IMR-90 (cell line): ENCODE measurements around the gene BMERB1. TPM values are rescaled to one million over a fixed set of nuclear protein-coding genes. Genes with fewer than 3 reads are reported as not detected.

Source experiments
- ATAC-seq: fragments of 200-7000 bp; cut with Tn5 transposase; 2 replicates; pipeline ENCODE4 v1.9.1; 2020; ENCODE audit warnings: low read depth, mild to moderate bottlenecking, moderate library complexity
- BruUV-seq: library from RNA; stranded (reverse); fragments of 400-500 nt; replicated peaks from 2 replicates; lab custom pipeline; 2021; lab: Mats Ljungman, UMichigan
- CTCF ChIA-PET: fragments of 300-600 bp; formaldehyde crosslinking; extraction: SDS; loops from one replicate; lab custom pipeline; 2021; ENCODE audit warnings: antibody characterized with exemption; lab: Yijun Ruan, JAX
- POLR2A ChIA-PET: fragments of 300-600 bp; sonication (Branson Sonifier 250); formaldehyde crosslinking; loops from one replicate; lab custom pipeline; 2022; ENCODE audit warnings: antibody characterized with exemption; ENCODE audit not compliant: unreplicated experiment; lab: Charles Lee
- DNase-seq: peaks from one replicate; pipeline ENCODE4 v3.0.0; 2013
- H2AFZ ChIP-seq: replicated peaks from 2 replicates; pipeline ENCODE3; 2013; ENCODE audit warnings: low read length, mild to moderate bottlenecking; ENCODE audit not compliant: poor library complexity
- H2AK5ac ChIP-seq: 2 replicates; pipeline ENCODE4 v1.6.1; 2013; ENCODE audit warnings: low read depth, low read length, inconsistent platforms
- H2AK9ac ChIP-seq: replicated peaks from 2 replicates; pipeline ENCODE3; 2013; ENCODE audit warnings: mild to moderate bottlenecking, low read depth, low read length, moderate library complexity; ENCODE audit not compliant: poor library complexity
- H2BK120ac ChIP-seq: 2 replicates; pipeline ENCODE4 v1.6.1; 2013; ENCODE audit warnings: low read depth, low read length, inconsistent platforms
- H2BK15ac ChIP-seq: 3 replicates; pipeline ENCODE4 v1.6.1; 2013; ENCODE audit warnings: low read depth, low read length, inconsistent platforms
- H2BK20ac ChIP-seq: 2 replicates; pipeline ENCODE4 v1.6.1; 2013; ENCODE audit warnings: low read depth, mild to moderate bottlenecking, inconsistent platforms, low read length, moderate library complexity
- H2BK5ac ChIP-seq: 2 replicates; pipeline ENCODE4 v1.6.1; 2013; ENCODE audit warnings: mild to moderate bottlenecking, low read depth, low read length, inconsistent platforms; ENCODE audit not compliant: poor library complexity, severe bottlenecking
- H3K14ac ChIP-seq: replicated peaks from 2 replicates; pipeline ENCODE4 v1.6.1; 2013; ENCODE audit warnings: low read depth, low read length, inconsistent platforms
- H3K18ac ChIP-seq: 2 replicates; pipeline ENCODE4 v1.6.1; 2013; ENCODE audit warnings: low read depth, low read length, control low read depth
- H3K23ac ChIP-seq: 2 replicates; pipeline ENCODE4 v1.6.1; 2013; ENCODE audit warnings: low read depth, low read length, inconsistent platforms
- H3K27ac ChIP-seq: 2 replicates; pipeline ENCODE4 v1.5.1; 2013; ENCODE audit warnings: mild to moderate bottlenecking, control low read depth, low read length; ENCODE audit not compliant: insufficient read depth
- H3K27me3 ChIP-seq: 2 replicates; pipeline ENCODE4 v1.6.1; 2013; ENCODE audit warnings: low read length; ENCODE audit not compliant: control insufficient read depth, insufficient read depth
- H3K36me3 ChIP-seq: 2 replicates; pipeline ENCODE4 v1.6.1; 2013; ENCODE audit warnings: low read length, mixed read lengths; ENCODE audit not compliant: control insufficient read depth, insufficient read depth
- H3K4ac ChIP-seq: 2 replicates; pipeline ENCODE4 v1.6.1; 2013; ENCODE audit warnings: low read depth, low read length, inconsistent platforms
- H3K4me1 ChIP-seq: 2 replicates; pipeline ENCODE4 v1.6.1; 2013; ENCODE audit warnings: low read length, mixed read lengths; ENCODE audit not compliant: control insufficient read depth, insufficient read depth
- H3K4me2 ChIP-seq: 2 replicates; pipeline ENCODE4 v1.6.1; 2013; ENCODE audit warnings: low read depth, mild to moderate bottlenecking, control low read depth, low read length, moderate library complexity
- H3K4me3 ChIP-seq: 2 replicates; pipeline ENCODE4 v1.5.1; 2013; ENCODE audit warnings: low read depth, mild to moderate bottlenecking, control low read depth, low read length, moderate library complexity; ENCODE audit not compliant: insufficient read depth
- H3K56ac ChIP-seq: 2 replicates; pipeline ENCODE4 v1.6.1; 2013; ENCODE audit warnings: low read length, inconsistent platforms; ENCODE audit not compliant: insufficient read depth; ENCODE audit errors: extremely low read depth
- H3K79me1 ChIP-seq, 2 experiments: 2 replicates each; pipeline ENCODE4 v1.6.1; 2013; ENCODE audit warnings: low read length in 2 of 2, inconsistent platforms in 1 of 2, low read depth in 1 of 2
- H3K9ac ChIP-seq: 2 replicates; pipeline ENCODE4 v1.6.1; 2013; ENCODE audit warnings: low read depth, low read length, control low read depth
- H3K9me1 ChIP-seq: 2 replicates; pipeline ENCODE4 v1.6.1; 2013; ENCODE audit warnings: low read length, inconsistent platforms; ENCODE audit not compliant: insufficient read depth
- H3K9me3 ChIP-seq: 2 replicates; pipeline ENCODE4 v1.6.1; 2013; ENCODE audit warnings: low read length; ENCODE audit not compliant: control insufficient read depth, insufficient read depth
- H4K20me1 ChIP-seq: 2 replicates; pipeline ENCODE4 v1.6.1; 2013; ENCODE audit warnings: low read length, inconsistent platforms; ENCODE audit not compliant: insufficient read depth
- H4K5ac ChIP-seq: 2 replicates; pipeline ENCODE4 v1.6.1; 2013; ENCODE audit warnings: mild to moderate bottlenecking, low read depth, low read length, control low read depth
- H4K8ac ChIP-seq, 2 experiments: 2 replicates each; pipeline ENCODE4 v1.6.1; 2013; ENCODE audit warnings: low read depth in 2 of 2, low read length in 2 of 2, control low read depth in 1 of 2, inconsistent platforms in 1 of 2
- H4K91ac ChIP-seq: 2 replicates; pipeline ENCODE4 v1.6.1; 2013; ENCODE audit warnings: low read depth, low read length, inconsistent platforms; ENCODE audit not compliant: insufficient read depth
- CEBPB ChIP-seq: IDR thresholded peaks from 2 replicates; pipeline ENCODE4 v1.6.1; 2012; ENCODE audit warnings: low read depth, low read length, improper control_type of control experiment
- CHD1 ChIP-seq: IDR thresholded peaks from 2 replicates; pipeline ENCODE4 v1.6.1; 2012; ENCODE audit warnings: low read depth, low read length, improper control_type of control experiment
- CTCF ChIP-seq: conservative IDR thresholded peaks from 2 replicates; pipeline ENCODE4 v1.5.1; 2012; ENCODE audit warnings: mild to moderate bottlenecking, low read depth, low read length, improper control_type of control experiment
- ELK1 ChIP-seq: fragments of 150-350 bp; IDR thresholded peaks from 2 replicates; pipeline ENCODE4 v1.6.1; 2016; ENCODE audit warnings: low read depth, mild to moderate bottlenecking, low read length, moderate library complexity, borderline replicate concordance
- FOS ChIP-seq: fragments of 150-350 bp; IDR thresholded peaks from 2 replicates; pipeline ENCODE4 v1.6.1; 2016; ENCODE audit warnings: low read depth, low read length
- MAFK ChIP-seq: IDR thresholded peaks from 2 replicates; pipeline ENCODE4 v1.6.1; 2012; ENCODE audit warnings: low read depth, low read length, improper control_type of control experiment
- MXI1 ChIP-seq: IDR thresholded peaks from 2 replicates; pipeline ENCODE4 v1.6.1; 2012; ENCODE audit warnings: low read depth, mild to moderate bottlenecking, low read length, moderate library complexity, borderline replicate concordance
- RAD21 ChIP-seq: IDR thresholded peaks from 2 replicates; pipeline ENCODE4 v1.6.1; 2012; ENCODE audit warnings: low read length, improper control_type of control experiment
- RFX5 ChIP-seq: IDR thresholded peaks from 2 replicates; pipeline ENCODE4 v1.8.0; 2012; ENCODE audit warnings: low read depth, mild to moderate bottlenecking, low read length, moderate library complexity
- USF2 ChIP-seq: fragments of 150-350 bp; IDR thresholded peaks from 2 replicates; pipeline ENCODE4 v1.6.1; 2017; ENCODE audit warnings: mild to moderate bottlenecking, antibody characterized with exemption, low read length, low read depth
- WGBS, 2 experiments: methylation state at CpG; one replicate each; pipeline versions ENCODE4 v1.1.5 to v1.1.7; 2013; ENCODE audit warnings: missing lambda C conversion rate in 2 of 2; ENCODE audit not compliant: insufficient read length in 1 of 2; ENCODE audit errors: extremely low coverage in 2 of 2; 5-methylcytosine and 5-hydroxymethylcytosine counted together
- dilution Hi-C: fragments of 300-500 bp; cut with HindIII; formaldehyde crosslinking; loops from one replicate; pipeline ENCODE4 v1.14.3; 2018; ENCODE audit warnings: low sequenced_read_pairs; ENCODE audit not compliant: unreplicated experiment
- in situ Hi-C: fragments of 300-500 bp; cut with MboI; formaldehyde crosslinking; loops from 3 replicates; pipeline ENCODE4 v1.14.3; 2019; ENCODE audit warnings: low sequenced_read_pairs, inconsistent platforms, mixed read lengths
- intact Hi-C: fragments of 100-400 bp; cut with micrococcal nuclease; formaldehyde crosslinking; loops from 2 replicates; pipeline ENCODE4 v1.10.0; 2022
- polyA plus RNA-seq, 3 experiments: library from polyadenylated mRNA; depleted of rRNA; stranded (reverse); fragments of >200 nt; gene quantifications; 2 replicates each; pipeline ENCODE4 v1.2.3, GENCODE V29; 2012; ENCODE audit warnings: low replicate concordance in 1 of 3
- total RNA-seq: library from RNA; depleted of rRNA; stranded (reverse); fragments of >200 nt; gene quantifications from 2 replicates; pipeline ENCODE4 v1.2.3, GENCODE V29; 2012

The BMERB1 gene
- total and polyA plus RNA-seq, 2 of the 4 experiments (the other 2 are of a cell fraction) = 22.6 to 32.9 TPM

- Histone ChIP-seq H4K8ac (no peak overlapping the region), H4K5ac (no peak overlapping the region), H2BK15ac (no peak overlapping the region), H2AFZ (no peak overlapping the region), H4K91ac (no peak overlapping the region), H2AK5ac (no peak overlapping the region), H2BK5ac (no peak overlapping the region), H3K36me3 (peaks cover 49% of the 10 kb centered on the region), H3K4me2 (no peak overlapping the region), H3K4ac (no peak overlapping the region), H2BK20ac (no peak overlapping the region), H3K56ac (no peak overlapping the region), H3K23ac (no peak overlapping the region), H3K14ac (no peak overlapping the region), H3K4me1 (peaks cover 9% of the 10 kb centered on the region), H3K79me1 (peaks cover 0 to 10% of the 10 kb centered on the region in 2 experiments; a peak in 1 of 4 replicates), H2AK9ac (no peak overlapping the region), H3K18ac (no peak overlapping the region), H3K27me3 (no peaks in the 10 kb centered on the region), H2BK120ac (no peak overlapping the region), H4K20me1 (no peaks in the 10 kb centered on the region), H3K27ac (no peak overlapping the region), H3K4me3 (no peak overlapping the region), H3K9me1 (peaks cover 21% of the 10 kb centered on the region), H3K9ac (no peak overlapping the region), H3K9me3 (no peaks in the 10 kb centered on the region)
- no TSS peak for BruUV-seq
- in situ Hi-C loops = no loop called here
- dilution Hi-C loops = no loop called here
- intact Hi-C loops = no loop called here
- WGBS, 2 experiments = 90% methylated on average over 2 of the region's 8 CpGs; no CpG with 5 or more reads in 1 of the 2 experiments
- no peak for TF ChIP-seq CEBPB
- no peak for TF ChIP-seq FOS
- TF ChIP-seq ELK1 = no peak
- no peak for TF ChIP-seq CTCF
- no peak for TF ChIP-seq RFX5
- TF ChIP-seq RAD21 = no peak
- no peak for TF ChIP-seq MXI1
- no peak for TF ChIP-seq MAFK
- no peak for TF ChIP-seq CHD1
- TF ChIP-seq USF2 = no peak
- ATAC-seq (no peak), DNase-seq (no peak)
- POLR2A ChIA-PET = no interaction called here
- CTCF ChIA-PET = interaction anchor here (1.1 kb wide), 1 partner anchor 17 kb away, joined by 5 read pairs; no protein-coding TSS in a partner anchor
Measured at GRCh38 chr16:15621889-15622288, 187.5 kb downstream of the BMERB1 start.
